ENCODE measurements around the gene MYO5B.

- TF ChIP-seq CTCF (IDR thresholded peaks at IDR 0.05 in 2 of 3, conservative IDR thresholded peaks at IDR 0.05 in 1 of 3; ENCODE audit: insufficient read depth in 2 of 3, low read depth in 1 of 3, low read length in 3 of 3) (no peak), CHD1 (IDR thresholded peaks at IDR 0.05; ENCODE audit: low read length) (no peak), DNMT1 (IDR thresholded peaks at IDR 0.05) (no peak), EP400 (IDR thresholded peaks at IDR 0.05) (no peak), ZNF212 (CRISPR knock-in tag; IDR thresholded peaks at IDR 0.05) (no peak)
Observed at GRCh38 chr18:49921318-49921985, 273.5 kb downstream of the MYO5B start.
